ENCODE data around the gene TRIM37.
A peak's percentile ranks its signal among the peaks of the same experiment; 100 is the strongest.

TRIM37 gene

GRCh38 chr17:59131131-59131530 is 24.5 kb upstream of the TRIM37 start:
- Mint-ChIP-seq H3K4me3 (no peak overlapping the region), H3K27me3 (no peaks in the 10 kb centered on the region), H3K27ac (no peak overlapping the region), H3K9me3 (no peaks in the 10 kb centered on the region), H3K36me3 (ENCODE audit: low read depth) (peaks cover 11% of the 10 kb centered on the region), H3K4me1 (no peaks in the 10 kb centered on the region)
- DNase-seq (no peak), ATAC-seq (no peak)

- no peak overlapping the region for H3K27ac Mint-ChIP-seq
- no peaks in the 10 kb centered on the region for H3K9me3 Mint-ChIP-seq
- H3K4me1 Mint-ChIP-seq, result no peaks in the 10 kb centered on the region
- no peak for DNase-seq
- no peak for ATAC-seq
- H3K4me3 Mint-ChIP-seq, result no peak overlapping the region
- H3K27me3 Mint-ChIP-seq, result no peaks in the 10 kb centered on the region
- peaks cover 11% of the 10 kb centered on the region for H3K36me3 Mint-ChIP-seq (ENCODE audit: low read depth)
Observed at GRCh38 chr17:59129814-59130213, 23.1 kb upstream of the TRIM37 start.

- no peaks in the 10 kb centered on the region for H3K4me1 Mint-ChIP-seq
- H3K36me3 Mint-ChIP-seq (ENCODE audit: low read depth), result peaks cover 17% of the 10 kb centered on the region
- H3K27ac Mint-ChIP-seq, result no peak overlapping the region
- no peaks in the 10 kb centered on the region for H3K9me3 Mint-ChIP-seq
- DNase-seq (no peak), ATAC-seq (no peak)
- no peak overlapping the region for H3K4me3 Mint-ChIP-seq
- no peaks in the 10 kb centered on the region for H3K27me3 Mint-ChIP-seq
Observed at GRCh38 chr17:59126809-59127417, 20.2 kb upstream of the TRIM37 start.

- peaks cover 17% of the 10 kb centered on the region for H3K36me3 Mint-ChIP-seq (ENCODE audit: low read depth)
- no peak for ATAC-seq
- H3K4me1 Mint-ChIP-seq, result no peaks in the 10 kb centered on the region
- H3K27me3 Mint-ChIP-seq, result no peaks in the 10 kb centered on the region
- no peaks in the 10 kb centered on the region for H3K9me3 Mint-ChIP-seq
- no peak overlapping the region for H3K27ac Mint-ChIP-seq
- DNase-seq, result no peak
- H3K4me3 Mint-ChIP-seq, result no peak overlapping the region
Observed at GRCh38 chr17:59124665-59125064, 18.0 kb upstream of the TRIM37 start.

- H3K4me1 Mint-ChIP-seq, result no peaks in the 10 kb centered on the region
- H3K36me3 Mint-ChIP-seq (ENCODE audit: low read depth), result peaks cover 20% of the 10 kb centered on the region
- H3K9me3 Mint-ChIP-seq, result no peaks in the 10 kb centered on the region
- H3K27ac Mint-ChIP-seq, result no peak overlapping the region
- H3K4me3 Mint-ChIP-seq, result no peak overlapping the region
- ATAC-seq (no peak), DNase-seq (no peak)
- H3K27me3 Mint-ChIP-seq, result no peaks in the 10 kb centered on the region
Observed at GRCh38 chr17:59121901-59122480, 15.3 kb upstream of the TRIM37 start.

GRCh38 chr17:59115474-59115873 is 8.8 kb upstream of the TRIM37 start:
- no peaks in the 10 kb centered on the region for H3K9me3 Mint-ChIP-seq
- ATAC-seq (no peak), DNase-seq (no peak)
- peaks cover 5% of the 10 kb centered on the region for H3K4me1 Mint-ChIP-seq
- H3K27me3 Mint-ChIP-seq, result no peaks in the 10 kb centered on the region
- H3K4me3 Mint-ChIP-seq, result no peak overlapping the region
- peaks cover 21% of the 10 kb centered on the region for H3K36me3 Mint-ChIP-seq (ENCODE audit: low read depth)
- no peak overlapping the region for H3K27ac Mint-ChIP-seq

GRCh38 chr17:59111539-59111938 is 4.9 kb upstream of the TRIM37 start:
- H3K9me3 Mint-ChIP-seq, result no peaks in the 10 kb centered on the region
- peaks cover 28% of the 10 kb centered on the region for H3K4me1 Mint-ChIP-seq
- peaks cover 18% of the 10 kb centered on the region for H3K36me3 Mint-ChIP-seq (ENCODE audit: low read depth)
- no peak overlapping the region for H3K27ac Mint-ChIP-seq
- DNase-seq (no peak), ATAC-seq (no peak)
- H3K4me3 Mint-ChIP-seq, result no peak overlapping the region
- H3K27me3 Mint-ChIP-seq, result peaks cover 2% of the 10 kb centered on the region

GRCh38 chr17:59110973-59111372 is 4.3 kb upstream of the TRIM37 start:
- DNase-seq, result no peak
- no peak overlapping the region for H3K4me3 Mint-ChIP-seq
- no peak overlapping the region for H3K27ac Mint-ChIP-seq
- no peaks in the 10 kb centered on the region for H3K9me3 Mint-ChIP-seq
- H3K27me3 Mint-ChIP-seq, result peaks cover 2% of the 10 kb centered on the region
- H3K36me3 Mint-ChIP-seq (ENCODE audit: low read depth), result peaks cover 16% of the 10 kb centered on the region
- H3K4me1 Mint-ChIP-seq, result peaks cover 28% of the 10 kb centered on the region
- ATAC-seq, result no peak

GRCh38 chr17:59108400-59109102 is 1.9 kb upstream of the TRIM37 start:
- H3K4me1 Mint-ChIP-seq, result peaks cover 48% of the 10 kb centered on the region
- peaks cover 21% of the 10 kb centered on the region for H3K36me3 Mint-ChIP-seq (ENCODE audit: low read depth)
- H3K27me3 Mint-ChIP-seq, result peaks cover 2% of the 10 kb centered on the region
- H3K9me3 Mint-ChIP-seq, result no peaks in the 10 kb centered on the region
- peak overlapping the region; percentile 98 for H3K4me3 Mint-ChIP-seq
- H3K27ac Mint-ChIP-seq, result no peak overlapping the region
- no peak for ATAC-seq
- DNase-seq, result no peak

- Mint-ChIP-seq H3K36me3 (ENCODE audit: low read depth) (peaks cover 23% of the 10 kb centered on the region), H3K4me3 (peak overlapping the region; percentile 98), H3K27me3 (peaks cover 2% of the 10 kb centered on the region), H3K27ac (peak overlapping the region; percentile 94), H3K4me1 (peaks cover 52% of the 10 kb centered on the region), H3K9me3 (no peaks in the 10 kb centered on the region)
- ATAC-seq (peak; percentile 18), DNase-seq (no peak)
Observed at GRCh38 chr17:59107306-59107670, 608 bp upstream of the TRIM37 start.

GRCh38 chr17:59105852-59106462 is 723 bp downstream of the TRIM37 start:
- Mint-ChIP-seq H3K9me3 (no peaks in the 10 kb centered on the region), H3K27me3 (peaks cover 2% of the 10 kb centered on the region), H3K36me3 (ENCODE audit: low read depth) (peaks cover 29% of the 10 kb centered on the region), H3K27ac (peak overlapping the region; percentile 94), H3K4me3 (peak overlapping the region; percentile 98), H3K4me1 (peaks cover 51% of the 10 kb centered on the region)
- peak; percentile 71 for DNase-seq
- peak; percentile 41 for ATAC-seq

GRCh38 chr17:59101178-59101577 is 5.5 kb downstream of the TRIM37 start:
- peaks cover 41% of the 10 kb centered on the region for H3K4me1 Mint-ChIP-seq
- H3K9me3 Mint-ChIP-seq, result no peaks in the 10 kb centered on the region
- H3K4me3 Mint-ChIP-seq, result no peak overlapping the region
- no peaks in the 10 kb centered on the region for H3K27me3 Mint-ChIP-seq
- no peak for DNase-seq
- peaks cover 50% of the 10 kb centered on the region for H3K36me3 Mint-ChIP-seq (ENCODE audit: low read depth)
- no peak for ATAC-seq
- peak overlapping the region; percentile 23 for H3K27ac Mint-ChIP-seq

- Mint-ChIP-seq H3K27ac (no peak overlapping the region), H3K4me3 (no peak overlapping the region), H3K4me1 (peaks cover 19% of the 10 kb centered on the region), H3K36me3 (ENCODE audit: low read depth) (peaks cover 43% of the 10 kb centered on the region), H3K27me3 (no peaks in the 10 kb centered on the region), H3K9me3 (no peaks in the 10 kb centered on the region)
- DNase-seq, result no peak
- no peak for ATAC-seq
Observed at GRCh38 chr17:59097876-59098275, 8.8 kb downstream of the TRIM37 start.

- no peak for ATAC-seq
- H3K27ac Mint-ChIP-seq, result no peak overlapping the region
- no peaks in the 10 kb centered on the region for H3K9me3 Mint-ChIP-seq
- no peaks in the 10 kb centered on the region for H3K27me3 Mint-ChIP-seq
- peaks cover 12% of the 10 kb centered on the region for H3K4me1 Mint-ChIP-seq
- H3K4me3 Mint-ChIP-seq, result no peak overlapping the region
- no peak for DNase-seq
- peaks cover 32% of the 10 kb centered on the region for H3K36me3 Mint-ChIP-seq (ENCODE audit: low read depth)
Observed at GRCh38 chr17:59094861-59095530, 11.7 kb downstream of the TRIM37 start.
